Measurements from ENCODE around the gene FGR.

Gene FGR

DNA sequence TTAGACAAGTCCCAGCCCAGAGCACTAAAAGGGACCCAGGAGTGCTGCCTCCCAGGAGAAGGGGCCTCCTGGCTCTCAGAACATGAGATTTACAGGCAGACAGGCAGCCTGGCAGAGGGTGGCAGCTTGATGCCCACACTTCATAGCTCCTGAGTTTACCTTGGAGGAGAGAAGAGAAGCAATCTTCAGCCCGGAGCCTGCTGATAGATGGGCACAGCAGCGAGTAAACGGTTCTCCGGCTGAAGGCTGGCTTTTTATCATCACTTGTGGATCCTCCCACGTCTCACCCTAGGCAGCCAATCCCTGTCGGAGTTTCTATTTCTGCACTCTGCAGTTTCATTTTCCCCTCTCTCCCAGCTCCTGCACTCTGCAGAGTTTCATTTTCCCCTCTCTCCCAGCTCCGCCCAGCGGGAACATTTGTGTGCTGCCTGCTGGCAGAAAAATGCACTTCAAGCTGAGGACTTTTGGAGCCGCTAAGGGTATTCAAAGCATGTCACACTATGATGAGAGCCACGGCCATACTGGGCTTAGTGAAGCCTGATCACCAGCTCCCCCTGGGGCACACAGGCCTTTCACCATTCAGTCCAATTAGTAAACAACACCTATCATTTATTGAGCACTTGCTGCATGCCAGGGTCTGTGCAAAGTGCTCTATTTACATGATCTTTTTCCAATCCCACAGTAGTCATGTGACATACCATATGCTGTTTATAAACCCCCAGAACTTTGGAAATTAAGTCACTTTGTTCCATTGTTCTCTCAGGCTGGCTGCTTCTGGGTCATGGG lies 37.2 kb upstream of the FGR start, which contains the start of gene IFI6:
TSS of gene IFI6 (minus strand) at position 229 of the 786 bp plus-strand sequence. CDS start 2,878 bp downstream, outside the sequence.
- in situ Hi-C loops (cut with MboI; ENCODE audit: low pct_unique_long_range_greater_than_20kb, low sequenced_read_pairs, unreplicated experiment) = no loop called here
- DNase-seq (ENCODE audit: low spot score) = peak; percentile 91
- TF ChIP-seq CTCF (IDR thresholded peaks at IDR 0.05; ENCODE audit: extremely low read depth, insufficient read depth, missing control alignments) = peak; percentile 31

DNA sequence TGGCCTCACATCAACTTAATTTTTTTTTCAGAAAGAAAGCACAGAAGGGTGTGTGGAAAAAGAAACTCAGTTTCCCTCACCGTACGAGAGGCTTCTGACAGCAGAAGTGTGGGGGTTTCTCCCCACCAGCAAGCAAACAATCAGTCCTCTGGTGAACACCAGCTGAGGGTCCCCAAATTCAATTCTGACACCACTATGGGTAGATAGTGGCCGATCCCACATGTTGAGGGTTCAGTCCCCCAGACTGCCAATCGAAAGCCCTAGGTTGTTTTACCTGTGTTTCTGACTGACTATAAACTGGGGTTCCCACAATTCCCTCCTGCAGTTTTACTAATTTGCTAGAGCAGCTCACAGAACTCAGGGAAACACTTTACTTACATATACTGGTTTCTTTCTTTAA lies 34.9 kb upstream of the FGR start:
- in situ Hi-C loops (cut with MboI; ENCODE audit: low pct_unique_long_range_greater_than_20kb, low sequenced_read_pairs, unreplicated experiment) = loop anchor here (5.0 kb wide), 1 partner anchor 63 kb away; no protein-coding TSS in a partner anchor
- no peak for DNase-seq (ENCODE audit: low spot score)
- no peak for TF ChIP-seq CTCF (IDR thresholded peaks at IDR 0.05; ENCODE audit: extremely low read depth, insufficient read depth, missing control alignments)

GRCh38 chr1:27668808-27669723 lies 34.1 kb upstream of the FGR start:
- peak; percentile 94 for TF ChIP-seq CTCF (IDR thresholded peaks at IDR 0.05; ENCODE audit: extremely low read depth, insufficient read depth, missing control alignments)
- in situ Hi-C loops (cut with MboI; ENCODE audit: low pct_unique_long_range_greater_than_20kb, low sequenced_read_pairs, unreplicated experiment) = loop anchor here (5.0 kb wide), 1 partner anchor 62 kb away; no protein-coding TSS in a partner anchor
- peak; percentile 84 for DNase-seq (ENCODE audit: low spot score)

DNA sequence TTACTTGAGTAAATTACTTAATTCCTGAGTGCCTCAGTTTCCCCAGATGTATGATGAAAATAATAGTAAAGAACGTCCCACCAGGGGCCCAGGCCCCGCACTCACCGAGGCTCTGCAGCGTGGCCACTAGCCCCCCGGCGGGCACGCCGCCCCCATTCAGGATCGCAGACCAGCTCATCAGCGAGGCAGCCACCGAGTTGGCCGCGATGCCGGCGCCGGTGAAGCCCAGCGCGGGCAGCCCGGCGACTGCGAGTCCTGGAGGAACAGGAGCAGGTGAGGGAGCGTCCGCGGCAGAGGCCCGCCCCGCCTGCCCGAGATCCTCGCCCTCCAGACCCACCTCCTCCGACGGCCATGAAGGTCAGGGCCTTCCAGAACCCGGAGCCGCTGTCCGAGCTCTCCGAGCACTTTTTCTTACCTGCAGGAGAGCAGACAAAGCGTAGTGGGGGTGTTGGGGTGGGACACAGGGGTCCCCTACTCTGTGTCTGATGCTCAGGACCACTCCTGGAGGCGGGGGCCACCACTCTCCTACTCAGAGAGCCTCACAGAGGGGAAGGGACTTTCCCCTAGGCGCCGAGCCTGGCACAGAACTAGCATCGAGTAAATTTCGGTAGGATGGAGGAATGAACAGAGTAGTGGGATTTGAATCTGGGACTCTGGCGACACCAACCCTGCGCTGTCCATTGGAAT lies 33.3 kb upstream of the FGR start:
- in situ Hi-C loops (cut with MboI; ENCODE audit: low pct_unique_long_range_greater_than_20kb, low sequenced_read_pairs, unreplicated experiment) = loop anchor here (5.0 kb wide), 1 partner anchor 61 kb away; no protein-coding TSS in a partner anchor
- TF ChIP-seq CTCF (IDR thresholded peaks at IDR 0.05; ENCODE audit: extremely low read depth, insufficient read depth, missing control alignments) = no peak
- no peak for DNase-seq (ENCODE audit: low spot score)

DNA sequence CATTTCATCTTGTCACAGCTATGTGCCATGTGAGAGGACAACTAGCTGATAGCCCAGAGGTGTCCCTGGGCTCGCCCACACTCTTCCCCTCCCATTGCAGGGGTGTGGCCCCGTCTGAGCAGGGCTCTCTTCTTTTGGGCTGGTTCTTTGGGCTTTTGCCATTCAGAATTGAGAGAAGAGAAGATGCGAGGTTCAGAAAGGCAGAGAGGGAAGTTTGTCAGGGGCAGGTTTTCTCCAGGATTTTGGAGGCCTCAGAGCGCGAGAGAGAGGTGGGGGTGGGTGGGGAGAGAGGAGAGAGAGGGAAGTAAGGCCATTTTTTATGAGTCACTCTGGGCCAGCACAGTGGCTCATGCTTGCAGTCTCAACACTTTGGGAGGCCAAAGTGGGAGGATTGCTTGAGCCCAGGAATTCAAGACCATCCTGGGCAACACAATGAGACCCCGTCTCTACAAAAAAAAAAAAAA lies 31.8 kb upstream of the FGR start:
- TF ChIP-seq CTCF (IDR thresholded peaks at IDR 0.05; ENCODE audit: extremely low read depth, insufficient read depth, missing control alignments) = no peak
- in situ Hi-C loops (cut with MboI; ENCODE audit: low pct_unique_long_range_greater_than_20kb, low sequenced_read_pairs, unreplicated experiment) = loop anchor here (5.0 kb wide), 1 partner anchor 60 kb away; no protein-coding TSS in a partner anchor
- no peak for DNase-seq (ENCODE audit: low spot score)

DNA sequence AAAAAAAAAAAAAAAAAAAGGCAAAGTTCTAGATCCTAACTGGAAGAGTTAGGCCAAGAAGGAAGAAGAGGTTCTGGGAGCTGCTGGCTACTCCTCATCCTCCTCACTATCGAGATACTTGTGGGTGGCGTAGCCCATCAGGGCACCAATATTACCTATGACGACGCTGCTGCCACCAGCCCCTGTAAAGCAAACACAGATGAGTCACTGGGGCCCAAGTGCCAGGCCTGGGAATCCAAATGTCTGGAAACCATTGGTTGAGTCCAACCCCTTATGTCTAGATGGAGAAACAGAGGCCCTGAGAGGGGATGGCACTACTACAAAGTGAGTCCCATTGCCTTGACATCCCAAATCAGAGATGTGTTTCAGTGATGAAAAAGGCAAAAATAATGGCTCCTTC lies 31.3 kb upstream of the FGR start:
- in situ Hi-C loops (cut with MboI; ENCODE audit: low pct_unique_long_range_greater_than_20kb, low sequenced_read_pairs, unreplicated experiment) = loop anchor here (5.0 kb wide), 1 partner anchor 59 kb away; no protein-coding TSS in a partner anchor
- DNase-seq (ENCODE audit: low spot score) = no peak
- no peak for TF ChIP-seq CTCF (IDR thresholded peaks at IDR 0.05; ENCODE audit: extremely low read depth, insufficient read depth, missing control alignments)

Measured in GM13977 (cell line).